Liver (tissue), 9 donors: ENCODE measurements around the gene PPP1R14D. TPM values are rescaled to one million over a fixed set of nuclear protein-coding genes. Genes with fewer than 3 reads are reported as not detected.
A peak's percentile ranks its signal among the peaks of the same experiment; 100 is the strongest.

Source experiments
- DNase-seq: peaks from one replicate; pipeline ENCODE4 v3.0.0-alpha.2; 2017; ENCODE audit warnings: low spot score
- H3K27ac ChIP-seq, 2 donors: one replicate each; pipeline ENCODE4 v1.7.0; 2013; ENCODE audit warnings: inconsistent platforms in 2 of 2, low read length in 2 of 2, control low read depth in 1 of 2, low read depth in 1 of 2, mild to moderate bottlenecking in 1 of 2
- H3K27me3 ChIP-seq, 4 donors: one replicate each; pipeline versions ENCODE4 v1.6.1 to v1.7.0; 2013; ENCODE audit warnings: low read length in 3 of 4, inconsistent platforms in 1 of 4, mild to moderate bottlenecking in 1 of 4, moderate library complexity in 1 of 4; ENCODE audit not compliant: control insufficient read depth in 4 of 4, insufficient read depth in 4 of 4
- H3K36me3 ChIP-seq, 4 donors: one replicate each; pipeline versions ENCODE4 v1.6.1 to v1.7.0; 2013; ENCODE audit warnings: low read length in 3 of 4, mild to moderate bottlenecking in 3 of 4, low read depth in 1 of 4, moderate library complexity in 1 of 4; ENCODE audit not compliant: control insufficient read depth in 4 of 4, insufficient read depth in 3 of 4
- H3K4me1 ChIP-seq, 4 donors: one replicate each; pipeline versions ENCODE4 v1.6.1 to v1.7.0; 2013; ENCODE audit warnings: low read length in 3 of 4, mild to moderate bottlenecking in 3 of 4, moderate library complexity in 1 of 4; ENCODE audit not compliant: control insufficient read depth in 4 of 4, insufficient read depth in 4 of 4
- H3K4me3 ChIP-seq, 3 donors: one replicate each; pipeline versions ENCODE4 v1.6.1 to v1.7.0; 2013; ENCODE audit warnings: low read length in 3 of 3, control low read depth in 1 of 3, low read depth in 1 of 3, mild to moderate bottlenecking in 1 of 3
- H3K9ac ChIP-seq, 2 donors: one replicate each; pipeline ENCODE4 v1.7.0; 2013; ENCODE audit warnings: low read length in 2 of 2, mild to moderate bottlenecking in 2 of 2, moderate library complexity in 2 of 2, control low read depth in 1 of 2, low read depth in 1 of 2
- H3K9me3 ChIP-seq, 4 donors: one replicate each; pipeline versions ENCODE4 v1.6.1 to v1.7.0; 2013; ENCODE audit warnings: low read length in 3 of 4; ENCODE audit not compliant: control insufficient read depth in 4 of 4
- ATF3 ChIP-seq: IDR thresholded peaks from 2 replicates; pipeline ENCODE4 v1.6.1; 2016; ENCODE audit warnings: antibody characterized with exemption
- CTCF ChIP-seq: fragments of 150-350 bp; IDR thresholded peaks from 2 replicates; pipeline ENCODE4 v1.5.1; 2017; ENCODE audit warnings: improper control_type of control experiment, low read depth, low read length; ENCODE audit not compliant: missing input control
- FOXA1 ChIP-seq: IDR thresholded peaks from 2 replicates; pipeline ENCODE4 v1.6.1; 2016; ENCODE audit warnings: antibody characterized with exemption
- FOXA2 ChIP-seq: IDR thresholded peaks from 2 replicates; pipeline ENCODE4 v1.6.1; 2016; ENCODE audit warnings: antibody characterized with exemption
- GABPA ChIP-seq, 2 donors: IDR thresholded peaks in 1 of 2; conservative IDR thresholded peaks in 1 of 2; 2 replicates each; pipeline ENCODE4 v1.6.1; 2016; ENCODE audit warnings: antibody characterized with exemption in 2 of 2, mild to moderate bottlenecking in 1 of 2, moderate library complexity in 1 of 2
- HNF4A ChIP-seq, 2 donors: conservative IDR thresholded peaks; 2 replicates each; pipeline ENCODE4 v1.6.1; 2016; ENCODE audit warnings: antibody characterized with exemption in 2 of 2, mild to moderate bottlenecking in 2 of 2
- HNF4G ChIP-seq: IDR thresholded peaks from 2 replicates; pipeline ENCODE4 v1.6.1; 2016; ENCODE audit warnings: antibody characterized with exemption
- JUND ChIP-seq, 2 donors: IDR thresholded peaks; 2 replicates each; pipeline ENCODE4 v1.6.1; 2016; ENCODE audit warnings: antibody characterized with exemption in 2 of 2
- MAX ChIP-seq: IDR thresholded peaks from 2 replicates; pipeline ENCODE4 v1.6.1; 2016; ENCODE audit warnings: antibody characterized with exemption
- NR2F2 ChIP-seq: IDR thresholded peaks from 2 replicates; pipeline ENCODE4 v1.6.1; 2016; ENCODE audit warnings: antibody characterized with exemption
- REST ChIP-seq: IDR thresholded peaks from 2 replicates; pipeline ENCODE4 v1.6.1; 2016; ENCODE audit warnings: antibody characterized with exemption, mild to moderate bottlenecking
- RXRA ChIP-seq, 2 donors: IDR thresholded peaks; 2 replicates each; pipeline ENCODE4 v1.6.1; 2017 to 2018; ENCODE audit warnings: antibody characterized with exemption in 2 of 2, mild to moderate bottlenecking in 1 of 2
- SP1 ChIP-seq: IDR thresholded peaks from 2 replicates; pipeline ENCODE4 v1.6.1; 2018; ENCODE audit warnings: antibody characterized with exemption, mild to moderate bottlenecking
- ZBTB33 ChIP-seq: IDR thresholded peaks from 2 replicates; pipeline ENCODE4 v1.6.1; 2016; ENCODE audit warnings: antibody characterized with exemption
- WGBS: extraction: QIAGEN DNeasy Blood & Tissue Kit; methylation state at CpG from one replicate; pipeline ENCODE4 v1.1.7; 2013; 5-methylcytosine and 5-hydroxymethylcytosine counted together
- polyA plus RNA-seq, 2 donors: library from polyadenylated mRNA; stranded (reverse) in 1 of 2; unstranded in 1 of 2; fragments of 200-250 nt in 1 of 2; fragments of >200 nt in 1 of 2; fragmentation: Nextera tagmentation in 1 of 2; extraction: Ambion mirVana in 1 of 2; gene quantifications; one replicate each; pipeline versions ENCODE4 v1.2.1 to v1.2.3, GENCODE V29; 2013 to 2015
- total RNA-seq, 2 donors: library from RNA; depleted of rRNA; stranded (reverse); fragments of >200 nt; gene quantifications; one replicate each; pipeline ENCODE4 v1.2.3, GENCODE V29; 2014
- donor health status: healthy.
- donor health status: healthy.
- donor health status: healthy.
- donor health status: healthy.
- donor health status: healthy.

PPP1R14D gene
- total and polyA plus RNA-seq, 4 donors: not detected

GRCh38 chr15:40808861-40809450 is 19.6 kb downstream of the PPP1R14D start:
- 54% methylated on average over 8 of the region's 8 CpGs for WGBS
- TF ChIP-seq CTCF (no peak), ATF3 (no peak), JUND (IDR thresholded peaks at IDR 0.05) (no peak), FOXA2 (no peak), MAX (no peak), FOXA1 (no peak), RXRA (IDR thresholded peaks at IDR 0.05) (no peak), SP1 (no peak)
- Histone ChIP-seq H3K4me3 (no peak overlapping the region), H3K4me1 (peaks cover 1 to 39% (median 29%) of the 10 kb centered on the region in 4 donors), H3K9me3 (no peaks in the 10 kb centered on the region), H3K27me3 (no peaks in the 10 kb centered on the region), H3K27ac (no peak overlapping the region), H3K36me3 (peaks cover 6 to 19% (median 18%) of the 10 kb centered on the region in 4 donors), H3K9ac (no peak overlapping the region)
- no peak for DNase-seq

GRCh38 chr15:40807888-40808461 is 20.5 kb downstream of the PPP1R14D start:
- H3K4me1 ChIP-seq: peaks cover 6 to 49% (median 39%) of the 10 kb centered on the region in 4 donors

More at GRCh38 chr15:40807888-40808461, 20.5 kb downstream of the PPP1R14D start:
- Histone ChIP-seq H3K9ac (peak overlapping the region in 1 of 2 donors; percentile 51), H3K9me3 (no peaks in the 10 kb centered on the region), H3K27me3 (no peaks in the 10 kb centered on the region), H3K36me3 (peaks cover 3 to 13% (median 11%) of the 10 kb centered on the region in 4 donors), H3K27ac (no peak overlapping the region), H3K4me3 (peak overlapping the region; percentile 76 to 91 (median 77))
- 33% methylated on average over 19 of the region's 19 CpGs for WGBS
- TF ChIP-seq RXRA (IDR thresholded peaks at IDR 0.05): no peak
- TF ChIP-seq HNF4G: no peak
- no peak for TF ChIP-seq ZBTB33
- TF ChIP-seq FOXA1: no peak
- no peak for TF ChIP-seq HNF4A (conservative IDR thresholded peaks at IDR 0.05)
- TF ChIP-seq NR2F2: no peak
- no peak for TF ChIP-seq JUND (IDR thresholded peaks at IDR 0.05)
- no peak for TF ChIP-seq GABPA (IDR thresholded peaks at IDR 0.05 in 1 of 2, conservative IDR thresholded peaks at IDR 0.05 in 1 of 2)
- no peak for TF ChIP-seq CTCF
- no peak for TF ChIP-seq REST
- no peak for DNase-seq
